Trophoblast cell (in vitro differentiated cells and primary cell): ENCODE measurements around the gene CPOX. TPM values are rescaled to one million over a fixed set of nuclear protein-coding genes. Genes with fewer than 3 reads are reported as not detected.
"Not testable (repeated sequence)": the region's sequence is repeated elsewhere in the genome, so short reads cannot be mapped to it uniquely, and the experiment has no call there.

ENCODE experiments used
- DNase-seq, 2 donors: peaks; one replicate each; pipeline ENCODE4 v3.0.0-alpha.2; 2016
- H2AFZ ChIP-seq: 2 replicates; pipeline ENCODE4 v1.6.1; 2013; ENCODE audit warnings: low read length, moderate library complexity, mild to moderate bottlenecking; ENCODE audit not compliant: insufficient read depth, poor library complexity
- H2AK5ac ChIP-seq: 2 replicates; pipeline ENCODE4 v1.6.1; 2013; ENCODE audit warnings: mild to moderate bottlenecking, low read length
- H2BK120ac ChIP-seq: 2 replicates; pipeline ENCODE4 v1.6.1; 2013; ENCODE audit warnings: low read length, mild to moderate bottlenecking, moderate library complexity; ENCODE audit not compliant: insufficient read depth, poor library complexity
- H2BK12ac ChIP-seq: 2 replicates; pipeline ENCODE4 v1.6.1; 2013; ENCODE audit warnings: mild to moderate bottlenecking, low read length, moderate library complexity
- H2BK5ac ChIP-seq: 2 replicates; pipeline ENCODE4 v1.6.1; 2013; ENCODE audit warnings: low read length, low read depth, moderate library complexity, mild to moderate bottlenecking; ENCODE audit not compliant: poor library complexity
- H3K14ac ChIP-seq: 2 replicates; pipeline ENCODE4 v1.6.1; 2013; ENCODE audit warnings: mild to moderate bottlenecking, low read length
- H3K18ac ChIP-seq: 2 replicates; pipeline ENCODE4 v1.6.1; 2013; ENCODE audit warnings: mild to moderate bottlenecking, low read length
- H3K23ac ChIP-seq: 2 replicates; pipeline ENCODE4 v1.6.1; 2013; ENCODE audit warnings: low read length
- H3K27ac ChIP-seq: 2 replicates; pipeline ENCODE4 v1.5.1; 2013; ENCODE audit warnings: low read depth, mild to moderate bottlenecking, inconsistent platforms, low read length, moderate library complexity
- H3K27me3 ChIP-seq: 2 replicates; pipeline ENCODE4 v1.6.1; 2013; ENCODE audit warnings: inconsistent platforms, mild to moderate bottlenecking, low read length, moderate library complexity; ENCODE audit not compliant: insufficient read depth
- H3K36me3 ChIP-seq, 2 experiments: 1 replicate in 1 of 2; 2 replicates in 1 of 2; pipeline ENCODE4 v1.6.1; 2013; ENCODE audit warnings: low read length in 2 of 2, mild to moderate bottlenecking in 2 of 2, moderate library complexity in 1 of 2; ENCODE audit not compliant: insufficient read depth in 2 of 2, control insufficient read depth in 1 of 2
- H3K4ac ChIP-seq: 2 replicates; pipeline ENCODE4 v1.6.1; 2013; ENCODE audit warnings: low read depth, mild to moderate bottlenecking, low read length, moderate library complexity
- H3K4me1 ChIP-seq, 2 experiments: 1 replicate in 1 of 2; 2 replicates in 1 of 2; pipeline ENCODE4 v1.6.1; 2013; ENCODE audit warnings: low read length in 2 of 2, mild to moderate bottlenecking in 2 of 2, moderate library complexity in 1 of 2; ENCODE audit not compliant: insufficient read depth in 2 of 2, control insufficient read depth in 1 of 2
- H3K4me2 ChIP-seq: 2 replicates; pipeline ENCODE4 v1.6.1; 2013; ENCODE audit warnings: inconsistent platforms, mild to moderate bottlenecking, low read length, moderate library complexity
- H3K4me3 ChIP-seq: 2 replicates; pipeline ENCODE4 v1.5.1; 2013; ENCODE audit warnings: mild to moderate bottlenecking, low read depth, low read length, inconsistent platforms
- H3K79me1 ChIP-seq: one replicate; pipeline ENCODE4 v1.6.1; 2013; ENCODE audit warnings: low read length
- H3K79me2 ChIP-seq: 2 replicates; pipeline ENCODE4 v1.6.1; 2013; ENCODE audit warnings: low read length, mild to moderate bottlenecking; ENCODE audit not compliant: control insufficient read depth, insufficient read depth, poor library complexity
- H3K9ac ChIP-seq: 2 replicates; pipeline ENCODE4 v1.6.1; 2013; ENCODE audit warnings: mild to moderate bottlenecking, low read length
- H3K9me3 ChIP-seq: 2 replicates; pipeline ENCODE4 v1.6.1; 2013; ENCODE audit warnings: low read depth, mild to moderate bottlenecking, control low read depth, inconsistent platforms, low read length; ENCODE audit not compliant: insufficient read depth
- H4K12ac ChIP-seq: 2 replicates; pipeline ENCODE4 v1.6.1; 2013; ENCODE audit warnings: low read depth, mild to moderate bottlenecking, low read length, moderate library complexity
- H4K8ac ChIP-seq: 2 replicates; pipeline ENCODE4 v1.6.1; 2013; ENCODE audit warnings: low read depth, mild to moderate bottlenecking, low read length, moderate library complexity
- H4K91ac ChIP-seq: one replicate; pipeline ENCODE4 v1.6.1; 2013; ENCODE audit warnings: low read depth, mild to moderate bottlenecking, low read length, moderate library complexity
- WGBS: extraction: QIAGEN DNeasy Blood & Tissue Kit; methylation state at CpG from one replicate; pipeline ENCODE4 v1.1.7; 2013; ENCODE audit warnings: missing lambda C conversion rate; ENCODE audit not compliant: insufficient read length, insufficient coverage; ENCODE audit errors: extremely low coverage; 5-methylcytosine and 5-hydroxymethylcytosine counted together
- polyA plus RNA-seq: library from polyadenylated mRNA; stranded (reverse); fragments of 200-250 nt; gene quantifications from 2 replicates; pipeline ENCODE4 v1.2.3, GENCODE V29; 2013

The CPOX gene
- 17.9 and 18.8 TPM in 2 replicates for polyA plus RNA-seq

GRCh38 chr3:98593046-98593936, at the start of gene CPOX:
CPOX (minus strand) TSS chr3:98593611; CDS start chr3:98593504, 107 bp downstream.
- H4K8ac ChIP-seq: peak within 1 kb of the TSS; percentile 83
- H4K12ac ChIP-seq: peak within 1 kb of the TSS; percentile 59
- peak within 1 kb of the TSS; percentile 54 for H2BK120ac ChIP-seq
- H2BK12ac ChIP-seq: peak within 1 kb of the TSS; percentile 11
- H2AFZ ChIP-seq: peak within 1 kb of the TSS; percentile 82
- H3K79me1 ChIP-seq: peaks cover 10% of the 10 kb centered on the region
- H3K36me3 ChIP-seq: peaks cover 0 to 5% of the 10 kb centered on the region in 2 experiments
- peak within 1 kb of the TSS; percentile 58 for H3K27ac ChIP-seq
- peak; percentile 94 to 96 for DNase-seq
- H3K4me2 ChIP-seq: peak within 1 kb of the TSS; percentile 99
- H3K79me2 ChIP-seq: peaks cover 9% of the 10 kb centered on the region
- peaks cover 0 to 9% of the 10 kb centered on the region in 2 experiments for H3K4me1 ChIP-seq
- H3K23ac ChIP-seq: no peak within 1 kb of the TSS
- peak within 1 kb of the TSS; percentile 83 for H3K4me3 ChIP-seq
- peak within 1 kb of the TSS; percentile 51 for H4K91ac ChIP-seq
- no CpG with 5 or more reads among the region's 84 CpGs for WGBS
- H2BK5ac ChIP-seq: peak within 1 kb of the TSS; percentile 29
- peak within 1 kb of the TSS; percentile 54 for H3K18ac ChIP-seq
- H3K27me3 ChIP-seq: no peaks in the 10 kb centered on the region
- H2AK5ac ChIP-seq: peak within 1 kb of the TSS; percentile 21
- peak within 1 kb of the TSS; percentile 86 for H3K9ac ChIP-seq
- peak within 1 kb of the TSS; percentile 27 for H3K4ac ChIP-seq
- H3K9me3 ChIP-seq: no peaks in the 10 kb centered on the region
- H3K14ac ChIP-seq: peak within 1 kb of the TSS; percentile 62

GRCh38 chr3:98642769-98643168, 49.4 kb upstream of the CPOX start:
- H3K14ac ChIP-seq, H3K4me1 ChIP-seq, H3K4me3 ChIP-seq, H3K18ac ChIP-seq, H2AFZ ChIP-seq, H3K9me3 ChIP-seq, H4K12ac ChIP-seq, H3K9ac ChIP-seq, H3K4me2 ChIP-seq, H2BK120ac ChIP-seq, H3K27ac ChIP-seq, H3K23ac ChIP-seq, H3K4ac ChIP-seq, H3K79me1 ChIP-seq, H2AK5ac ChIP-seq, H3K79me2 ChIP-seq, H4K8ac ChIP-seq, H3K36me3 ChIP-seq, H2BK12ac ChIP-seq, H2BK5ac ChIP-seq, DNase-seq, H3K27me3 ChIP-seq, H4K91ac ChIP-seq: not testable (repeated sequence)
- no CpG with 5 or more reads among the region's 9 CpGs for WGBS

- not testable (repeated sequence) for H3K4ac ChIP-seq, H3K79me1 ChIP-seq, H4K91ac ChIP-seq, H3K18ac ChIP-seq, H3K79me2 ChIP-seq, H3K4me1 ChIP-seq, H4K12ac ChIP-seq, H3K14ac ChIP-seq, H2AFZ ChIP-seq, H3K9me3 ChIP-seq, H3K36me3 ChIP-seq, H3K27me3 ChIP-seq, H3K4me2 ChIP-seq, H3K9ac ChIP-seq, H2BK12ac ChIP-seq, H3K4me3 ChIP-seq, H2BK5ac ChIP-seq, H4K8ac ChIP-seq, H2BK120ac ChIP-seq, H3K27ac ChIP-seq, H3K23ac ChIP-seq, H2AK5ac ChIP-seq
- DNase-seq: peak in 1 of 2 donors; percentile 14
- no CpG with 5 or more reads among the region's 2 CpGs for WGBS
These were observed 48.3 kb upstream of the CPOX start for GRCh38 chr3:98641756-98642155.

GRCh38 chr3:98638515-98638914, 45.1 kb upstream of the CPOX start:
- not testable (repeated sequence) for H2AK5ac ChIP-seq, H3K18ac ChIP-seq, H3K79me2 ChIP-seq, H2BK5ac ChIP-seq, H4K12ac ChIP-seq, H3K9ac ChIP-seq, H3K79me1 ChIP-seq, H2AFZ ChIP-seq, H3K23ac ChIP-seq, H3K4me2 ChIP-seq, H3K4ac ChIP-seq, H3K27ac ChIP-seq, H4K91ac ChIP-seq, H3K4me1 ChIP-seq, H2BK12ac ChIP-seq, H3K27me3 ChIP-seq, H3K36me3 ChIP-seq, H3K9me3 ChIP-seq, H4K8ac ChIP-seq, H3K4me3 ChIP-seq, DNase-seq, H3K14ac ChIP-seq, H2BK120ac ChIP-seq
- WGBS: no CpG with 5 or more reads among the region's 2 CpGs
